ENCODE measurements around the gene SLC6A18.
A peak's percentile ranks its signal among the peaks of the same experiment; 100 is the strongest.

The SLC6A18 gene

GRCh38 chr5:1292139-1292538 lies 67.0 kb downstream of the SLC6A18 start:
- no peak for DNase-seq (ENCODE audit: low read depth)

DNA sequence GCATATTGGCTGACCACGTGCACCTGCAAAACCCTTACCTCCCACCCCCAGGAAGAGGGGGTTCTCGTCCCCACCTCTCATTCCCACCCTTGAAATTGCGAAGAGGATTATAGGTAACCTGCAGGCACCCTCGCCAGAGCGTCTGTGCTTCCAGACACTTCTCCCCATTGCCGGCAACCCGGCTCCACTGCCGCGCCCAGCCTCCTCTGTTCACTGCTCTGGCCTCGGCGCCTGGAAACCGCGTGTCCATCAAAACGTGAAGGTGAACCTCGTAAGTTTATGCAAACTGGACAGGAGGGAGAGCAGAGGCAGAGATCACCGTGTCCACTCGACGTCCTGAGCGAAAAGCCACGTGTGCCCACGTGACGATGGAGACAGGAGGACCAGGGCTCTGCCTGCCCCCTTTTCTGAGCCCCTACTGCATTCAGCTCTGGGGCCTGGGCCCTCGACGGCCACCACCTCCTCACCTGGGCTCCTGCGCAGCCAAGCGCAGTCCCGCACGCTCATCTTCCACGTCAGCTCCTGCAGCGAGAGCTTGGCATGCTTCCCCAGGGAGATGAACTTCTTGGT lies 67.8 kb downstream of the SLC6A18 start:
- DNase-seq (ENCODE audit: low read depth): no peak

DNA sequence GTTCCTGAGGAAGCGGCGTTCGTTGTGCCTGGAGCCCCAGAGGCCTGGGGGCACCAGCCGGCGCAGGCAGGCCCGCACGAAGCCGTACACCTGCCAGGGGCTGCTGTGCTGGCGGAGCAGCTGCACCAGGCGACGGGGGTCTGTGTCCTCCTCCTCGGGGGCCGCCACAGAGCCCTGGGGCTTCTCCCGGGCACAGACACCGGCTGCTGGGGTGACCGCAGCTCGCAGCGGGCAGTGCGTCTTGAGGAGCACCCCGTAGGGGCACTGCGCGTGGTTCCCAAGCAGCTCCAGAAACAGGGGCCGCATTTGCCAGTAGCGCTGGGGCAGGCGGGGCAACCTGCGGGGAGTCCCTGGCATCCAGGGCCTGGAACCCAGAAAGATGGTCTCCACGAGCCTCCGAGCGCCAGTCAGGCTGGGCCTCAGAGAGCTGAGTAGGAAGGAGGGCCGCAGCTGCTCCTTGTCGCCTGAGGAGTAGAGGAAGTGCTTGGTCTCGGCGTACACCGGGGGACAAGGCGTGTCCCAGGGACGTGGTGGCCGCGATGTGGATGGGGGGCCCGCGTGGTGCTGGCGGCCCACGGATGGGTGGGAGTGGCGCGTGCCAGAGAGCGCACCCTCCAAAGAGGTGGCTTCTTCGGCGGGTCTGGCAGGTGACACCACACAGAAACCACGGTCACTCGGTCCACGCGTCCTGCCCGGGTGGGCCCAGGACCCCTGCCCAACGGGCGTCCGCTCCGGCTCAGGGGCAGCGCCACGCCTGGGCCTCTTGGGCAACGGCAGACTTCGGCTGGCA lies 68.4 kb downstream of the SLC6A18 start:
- DNase-seq (ENCODE audit: low read depth): no peak

DNA sequence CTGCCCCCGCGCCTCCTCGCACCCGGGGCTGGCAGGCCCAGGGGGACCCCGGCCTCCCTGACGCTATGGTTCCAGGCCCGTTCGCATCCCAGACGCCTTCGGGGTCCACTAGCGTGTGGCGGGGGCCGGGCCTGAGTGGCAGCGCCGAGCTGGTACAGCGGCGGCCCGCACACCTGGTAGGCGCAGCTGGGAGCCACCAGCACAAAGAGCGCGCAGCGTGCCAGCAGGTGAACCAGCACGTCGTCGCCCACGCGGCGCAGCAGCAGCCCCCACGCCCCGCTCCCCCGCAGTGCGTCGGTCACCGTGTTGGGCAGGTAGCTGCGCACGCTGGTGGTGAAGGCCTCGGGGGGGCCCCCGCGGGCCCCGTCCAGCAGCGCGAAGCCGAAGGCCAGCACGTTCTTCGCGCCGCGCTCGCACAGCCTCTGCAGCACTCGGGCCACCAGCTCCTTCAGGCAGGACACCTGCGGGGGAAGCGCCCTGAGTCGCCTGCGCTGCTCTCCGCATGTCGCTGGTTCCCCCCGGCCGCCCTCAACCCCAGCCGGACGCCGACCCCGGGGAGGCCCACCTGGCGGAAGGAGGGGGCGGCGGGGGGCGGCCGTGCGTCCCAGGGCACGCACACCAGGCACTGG lies 69.1 kb downstream of the SLC6A18 start:
- no peak for DNase-seq (ENCODE audit: low read depth)

GRCh38 chr5:1294835-1295649 lies 69.9 kb downstream of the SLC6A18 start, which contains the start of gene TERT:
Gene TERT, minus strand, starts transcription at chr5:1295068. Its CDS starts 79 bp downstream, at chr5:1294989.
- peak; percentile 12 for DNase-seq (ENCODE audit: low read depth)

DNA sequence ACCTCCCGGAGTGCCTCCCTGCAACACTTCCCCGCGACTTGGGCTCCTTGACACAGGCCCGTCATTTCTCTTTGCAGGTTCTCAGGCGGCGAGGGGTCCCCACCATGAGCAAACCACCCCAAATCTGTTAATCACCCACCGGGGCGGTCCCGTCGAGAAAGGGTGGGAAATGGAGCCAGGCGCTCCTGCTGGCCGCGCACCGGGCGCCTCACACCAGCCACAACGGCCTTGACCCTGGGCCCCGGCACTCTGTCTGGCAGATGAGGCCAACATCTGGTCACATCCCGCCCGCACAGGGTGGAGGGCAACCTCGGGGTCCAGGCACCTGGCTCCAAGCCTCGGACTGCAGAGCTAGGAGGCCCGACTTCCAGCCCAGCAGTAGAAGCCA lies 70.5 kb downstream of the SLC6A18 start:
- no peak for DNase-seq (ENCODE audit: low read depth)
